HG03469 (cell line): ENCODE results near the gene PLCL1.

Experiments
- ATAC-seq: cut with Tn5 transposase; IDR thresholded peaks from one replicate; pipeline ENCODE4 v1.9.1; 2021; ENCODE audit warnings: mild to moderate bottlenecking, moderate library complexity, moderate number of reproducible peaks; ENCODE audit not compliant: unreplicated experiment

Gene PLCL1

DNA sequence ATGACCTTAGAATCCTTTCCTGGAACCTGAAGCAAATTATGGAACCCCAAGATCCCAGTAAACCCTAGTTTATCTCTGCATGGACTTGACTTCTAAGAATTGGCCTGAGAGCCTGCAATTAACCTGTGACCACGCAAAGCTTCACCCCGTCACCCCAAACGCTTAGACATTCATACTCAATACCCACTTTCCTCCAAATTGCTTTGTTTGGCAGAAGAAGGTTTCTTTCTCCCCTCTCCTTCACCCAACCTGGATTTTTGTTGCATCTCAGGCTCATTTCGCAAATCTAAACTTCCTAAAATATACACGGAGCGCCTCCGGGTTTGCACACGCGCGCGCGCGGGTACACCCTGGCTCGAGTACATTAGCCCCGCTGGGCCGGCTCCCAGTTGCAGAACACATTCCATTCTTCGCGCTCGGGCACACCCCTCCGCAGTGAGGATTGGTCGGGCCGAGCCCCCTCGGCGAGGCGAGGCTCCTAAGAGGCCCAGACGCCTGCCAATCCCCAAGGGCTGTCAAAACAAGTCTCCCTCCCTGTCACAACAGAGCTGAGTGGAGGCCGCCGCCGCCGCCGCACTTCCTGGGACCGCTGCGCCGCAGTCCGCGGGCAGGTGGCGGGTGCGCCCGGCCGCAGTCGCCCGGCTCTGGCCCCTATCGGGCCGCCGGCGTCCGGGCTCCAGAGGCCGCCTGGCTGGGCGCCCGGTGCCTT, at the start of gene PLCL1:
PLCL1 (plus strand) TSS at position 545 of the 709 bp plus-strand sequence.
- peak; percentile 99 for ATAC-seq

GRCh38 chr2:197759013-197759412, 45.4 kb upstream of the PLCL1 start:
- no peak for ATAC-seq

GRCh38 chr2:197759625-197760292, 44.6 kb upstream of the PLCL1 start:
- ATAC-seq = no peak

GRCh38 chr2:197760293-197760657, 44.1 kb upstream of the PLCL1 start:
- ATAC-seq = no peak

DNA sequence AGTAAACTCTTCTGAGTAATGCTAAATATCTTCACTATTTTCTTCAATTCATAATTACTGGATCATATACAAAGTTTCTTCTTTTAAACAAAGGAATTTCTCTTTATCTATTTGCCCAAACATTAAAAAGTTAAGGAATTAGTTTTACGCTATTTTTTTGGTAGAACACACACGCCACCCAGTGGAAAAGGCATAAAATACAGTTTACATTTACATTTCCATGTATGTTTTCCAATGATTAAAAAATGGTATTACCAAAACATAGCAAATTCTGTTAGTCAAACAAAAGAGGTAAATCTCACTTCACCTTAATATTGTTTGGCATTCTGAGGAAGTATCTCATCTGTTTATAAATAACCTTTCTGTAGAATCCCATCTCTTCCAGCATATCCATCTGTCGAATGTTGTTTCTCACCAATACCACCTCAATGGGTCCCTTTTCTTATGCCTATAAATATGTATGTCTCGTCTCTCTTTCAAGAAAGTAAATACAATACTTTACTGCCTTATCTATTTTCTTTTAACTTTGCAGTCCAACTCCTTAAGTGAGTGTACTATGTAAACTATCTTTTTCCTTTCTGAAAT, 26.5 kb upstream of the PLCL1 start:
- ATAC-seq = no peak

DNA sequence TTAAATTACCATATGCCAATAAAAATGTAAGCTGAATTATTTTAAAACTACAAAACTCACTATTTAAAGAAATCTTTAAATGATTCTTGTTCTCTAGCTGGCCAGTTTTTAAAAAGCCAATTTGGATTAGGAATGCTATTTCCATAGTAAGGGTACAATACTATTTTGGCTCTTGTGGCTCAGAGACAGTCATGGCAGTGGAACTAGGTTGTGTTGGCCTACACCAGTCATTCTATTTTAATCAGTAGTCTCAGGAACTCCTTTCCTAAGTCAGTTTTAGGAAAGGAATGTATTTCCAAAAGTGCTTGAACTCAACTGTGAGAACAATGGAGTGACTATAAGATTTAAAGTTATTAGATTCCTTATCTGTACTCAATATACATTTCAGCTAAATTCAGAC, 25.1 kb upstream of the PLCL1 start:
- ATAC-seq = no peak

GRCh38 chr2:197782126-197782525, 22.3 kb upstream of the PLCL1 start:
- no peak for ATAC-seq

- no peak for ATAC-seq
Measured at GRCh38 chr2:197784956-197785941, 19.1 kb upstream of the PLCL1 start, which contains the start of gene BOLL. Gene BOLL, minus strand, starts transcription at chr2:197785319. Its CDS starts 3,469 bp downstream, at chr2:197781850.

DNA sequence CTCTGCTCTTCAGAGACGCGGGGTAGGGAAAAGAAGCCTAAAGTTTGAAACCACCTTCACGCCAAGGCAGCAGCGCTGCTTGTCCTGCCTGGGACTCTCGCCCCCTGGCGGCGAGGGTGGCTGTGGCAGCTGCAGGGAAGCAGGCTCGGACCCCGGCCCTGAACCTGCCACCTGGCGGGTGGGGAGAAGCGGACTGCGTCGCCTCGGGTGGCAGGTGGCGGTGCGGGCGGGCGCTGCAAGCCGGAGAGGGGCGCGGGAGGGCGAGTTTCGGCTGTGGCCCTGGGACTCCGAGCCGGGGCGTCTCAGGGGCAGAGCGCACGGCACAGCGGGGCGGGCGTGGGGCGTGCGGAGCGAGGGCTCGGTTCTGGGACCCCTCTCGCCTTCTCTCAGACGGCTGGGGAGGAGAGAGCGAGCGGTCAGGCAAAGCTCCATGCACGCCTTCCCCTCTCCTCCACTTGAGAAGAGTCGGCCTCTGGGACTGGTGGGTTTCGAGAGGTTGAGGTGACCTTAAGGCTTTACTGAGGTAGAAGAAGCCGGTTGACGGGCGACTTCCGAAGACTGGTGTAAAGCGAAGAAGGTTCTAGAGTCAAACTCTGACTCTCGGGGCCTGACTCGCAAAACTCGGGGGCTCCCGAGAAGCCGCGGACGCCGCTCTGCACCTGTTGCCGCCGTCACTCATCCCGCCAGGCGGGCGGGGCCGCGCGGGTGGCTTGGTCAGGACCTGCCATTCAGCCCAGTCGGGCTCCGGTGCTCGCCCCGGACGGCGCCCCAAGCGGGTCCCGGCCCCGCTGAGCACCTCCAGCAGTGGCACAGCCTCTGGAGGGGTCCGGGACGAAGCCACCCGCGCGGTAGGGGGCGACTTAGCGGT, 18.1 kb upstream of the PLCL1 start:
- ATAC-seq = no peak

- ATAC-seq = no peak
Measured at GRCh38 chr2:197793456-197793855, 10.9 kb upstream of the PLCL1 start.

DNA sequence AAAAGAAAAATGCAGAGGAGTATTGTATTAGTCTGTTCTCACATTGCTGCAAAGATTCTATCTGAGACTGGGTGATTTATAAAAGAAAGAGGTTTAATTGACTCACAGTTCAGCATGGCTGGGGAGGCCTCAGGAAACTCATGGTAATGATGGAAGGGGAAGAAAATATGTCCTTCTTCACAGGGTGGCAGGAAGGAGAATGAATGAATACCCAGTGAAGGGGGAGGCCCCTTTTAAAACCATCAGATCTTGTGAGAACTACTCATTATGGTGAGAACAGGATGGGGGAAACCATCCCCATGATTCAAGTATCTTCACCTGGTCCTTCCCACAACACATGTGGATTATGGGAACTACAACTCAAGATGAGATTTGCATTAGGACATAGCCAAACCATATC, 9.1 kb upstream of the PLCL1 start:
- no peak for ATAC-seq

DNA sequence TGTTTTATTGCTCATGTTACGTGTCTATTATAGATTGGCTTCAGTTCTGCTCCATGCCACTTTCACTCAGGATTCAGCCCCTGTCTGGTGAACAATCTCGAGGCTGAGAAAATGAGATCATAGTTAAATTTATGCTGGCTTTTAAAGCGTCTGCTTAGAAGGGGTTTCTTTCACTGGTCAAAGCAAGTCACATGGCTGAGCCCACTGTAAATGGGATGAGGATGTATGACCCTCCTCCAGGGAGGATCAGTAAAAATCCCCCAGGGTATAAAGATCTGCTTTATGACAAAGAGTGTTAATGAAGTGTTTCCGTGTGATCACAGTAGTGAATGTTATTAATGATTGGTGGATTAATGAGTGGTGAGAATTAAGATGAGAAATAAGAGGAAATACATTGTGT, 6.2 kb upstream of the PLCL1 start:
- ATAC-seq = no peak

DNA sequence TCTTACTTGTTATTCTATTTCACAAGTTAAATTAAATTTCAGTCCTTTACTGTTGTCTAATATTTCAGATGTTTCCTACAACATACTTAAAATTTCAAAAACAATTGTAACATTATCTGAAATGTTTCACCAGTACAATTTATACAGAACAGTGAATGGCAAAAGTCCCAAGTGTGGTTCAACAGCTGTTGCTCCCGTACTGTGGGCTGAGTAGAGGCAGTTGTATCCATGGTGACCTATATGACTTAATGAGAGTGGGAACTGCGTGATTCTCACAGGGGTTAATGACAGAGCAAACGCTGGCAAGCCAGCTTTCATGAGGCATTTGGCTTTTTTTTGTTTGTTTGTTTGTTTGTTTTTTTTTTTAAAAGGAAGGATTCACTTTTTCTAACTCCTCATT, 5.3 kb upstream of the PLCL1 start:
- ATAC-seq = no peak

DNA sequence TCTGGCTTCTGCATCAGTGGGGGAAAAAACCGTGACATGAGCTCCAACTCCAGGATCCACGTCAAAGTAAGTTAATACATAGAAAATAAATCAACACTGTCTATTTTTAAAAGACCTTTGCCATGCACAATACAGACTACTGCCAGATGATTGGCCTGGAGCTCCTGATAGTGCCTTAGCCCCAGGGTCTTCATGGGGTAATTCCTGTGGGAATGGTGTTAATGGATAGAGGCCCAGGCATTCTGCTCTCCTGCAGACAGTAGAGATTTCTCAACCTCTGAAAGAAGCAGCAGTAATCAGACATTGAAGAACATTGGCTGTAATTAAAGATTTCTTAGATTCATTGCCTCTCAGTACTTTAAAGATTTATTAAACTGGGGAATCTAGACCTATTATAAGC, 4.3 kb upstream of the PLCL1 start:
- no peak for ATAC-seq

DNA sequence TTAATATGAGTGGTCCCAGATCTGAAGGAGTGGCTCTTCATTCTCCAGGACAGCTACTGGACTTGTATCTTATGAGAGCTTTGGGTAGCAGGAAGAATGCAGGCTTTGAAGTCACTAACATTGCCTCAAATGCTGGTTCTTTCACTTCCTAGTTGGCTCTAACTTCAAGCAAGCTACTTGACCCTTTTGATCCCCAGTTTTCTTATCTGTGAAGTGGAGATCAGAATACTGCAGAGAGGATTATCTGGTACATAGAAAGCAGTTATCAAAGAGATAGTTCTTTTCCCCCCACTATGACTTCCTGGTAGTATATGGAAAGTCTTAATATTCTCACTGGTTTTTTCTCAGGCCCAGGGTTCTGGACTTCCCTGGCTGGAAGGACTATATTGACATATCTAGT, 3.4 kb upstream of the PLCL1 start:
- ATAC-seq = no peak

GRCh38 chr2:197803033-197803444, 1.4 kb upstream of the PLCL1 start:
- ATAC-seq = peak; percentile 31

GRCh38 chr2:197804758-197805714, 643 bp downstream of the PLCL1 start:
- ATAC-seq = no peak

DNA sequence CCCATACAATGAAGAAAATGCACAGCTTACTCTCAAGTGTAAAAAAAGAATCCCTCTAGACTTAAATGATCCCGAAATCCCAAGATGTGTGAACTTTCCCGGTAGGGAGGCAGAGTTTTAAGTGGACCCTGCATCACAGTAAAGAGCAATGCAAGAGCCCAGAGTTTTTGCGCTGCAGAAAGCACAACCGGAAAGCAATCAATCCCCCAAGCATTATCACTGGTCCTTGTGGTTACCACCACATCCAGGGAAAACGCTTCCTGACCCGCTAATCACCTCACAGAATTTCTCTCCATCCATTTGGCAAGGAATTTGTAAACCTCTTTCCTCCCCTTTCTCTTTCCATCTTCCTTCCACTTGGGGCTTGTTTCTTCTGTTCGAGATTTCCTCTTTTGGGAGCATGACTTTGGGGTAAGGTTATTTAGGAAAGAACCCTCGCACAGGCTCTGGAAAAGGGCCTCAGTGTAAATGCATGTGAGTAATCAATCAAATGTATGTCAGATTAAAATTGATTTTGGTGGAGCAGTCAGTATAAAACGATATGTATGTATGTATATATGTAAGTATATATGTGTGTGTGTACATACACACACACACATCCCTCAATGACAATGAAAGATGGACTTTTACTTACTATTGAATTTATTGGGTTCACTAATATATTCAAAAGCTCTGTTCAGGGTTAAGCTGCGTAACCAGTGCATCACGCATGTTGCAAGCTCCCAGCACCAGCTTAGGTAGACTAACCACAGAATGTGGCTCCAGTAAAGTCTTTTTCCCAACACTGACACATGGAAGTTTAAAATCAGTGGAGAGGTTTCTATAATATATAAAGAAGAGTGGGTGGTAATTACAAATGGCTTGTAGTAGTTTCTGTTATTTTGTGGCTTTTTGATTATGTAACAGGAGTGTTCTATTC, 1.6 kb downstream of the PLCL1 start:
- ATAC-seq = no peak
